Measurements from ENCODE around the gene PYGM. TPM values are rescaled to one million over a fixed set of nuclear protein-coding genes. Genes with fewer than 3 reads are reported as not detected.
A peak's percentile ranks its signal among the peaks of the same experiment; 100 is the strongest.
"Not testable (repeated sequence)": the region's sequence is repeated elsewhere in the genome, so short reads cannot be mapped to it uniquely, and the experiment has no call there.

PYGM gene
- total RNA-seq, 6 donors from 2014 or later: 1.0 to 3.7 (median 1.5) TPM

GRCh38 chr11:64711956-64712362 is 47.8 kb downstream of the PYGM start:
- TF ChIP-seq CTCF (IDR thresholded peaks at IDR 0.05) (no peak), POLR2AphosphoS5 (IDR thresholded peaks at IDR 0.05) (no peak), EP300 (IDR thresholded peaks at IDR 0.05) (no peak), POLR2A (IDR thresholded peaks at IDR 0.05) (no peak)
- no peak overlapping the region for H3K4me3 ChIP-seq
- ATAC-seq (ENCODE audit: low FRiP score in 2 of 2): no peak
- 40 to 50% methylated on average over 17 to 19 of the region's 19 CpGs for WGBS, 2 donors
- H3K4me1 ChIP-seq: peaks cover 15 to 30% (median 15%) of the 10 kb centered on the region in 4 donors
- DNase-seq: peak in 1 of 2 donors; percentile 82
- H3K36me3 ChIP-seq: no peaks in the 10 kb centered on the region
- peaks cover 2 to 57% (median 33%) of the 10 kb centered on the region in 4 donors for H3K27me3 ChIP-seq
- no peaks in the 10 kb centered on the region for H3K9me3 ChIP-seq
- H3K27ac ChIP-seq: no peak overlapping the region

- peaks cover 15 to 30% (median 15%) of the 10 kb centered on the region in 4 donors for H3K4me1 ChIP-seq
- peaks cover 2 to 51% (median 30%) of the 10 kb centered on the region in 4 donors for H3K27me3 ChIP-seq
- H3K4me3 ChIP-seq: no peak overlapping the region
- peak in 1 of 2 donors; percentile 47 for ATAC-seq (ENCODE audit: low FRiP score in 2 of 2)
- TF ChIP-seq POLR2A (IDR thresholded peaks at IDR 0.05) (no peak), POLR2AphosphoS5 (IDR thresholded peaks at IDR 0.05) (no peak), CTCF (IDR thresholded peaks at IDR 0.05) (no peak), EP300 (IDR thresholded peaks at IDR 0.05) (no peak)
- H3K36me3 ChIP-seq: no peaks in the 10 kb centered on the region
- H3K9me3 ChIP-seq: no peaks in the 10 kb centered on the region
- no peak overlapping the region for H3K27ac ChIP-seq
- peak in 1 of 2 donors; percentile 81 for DNase-seq
- WGBS, 2 donors: 23 to 33% methylated on average over 23 to 35 of the region's 46 CpGs
Measured at GRCh38 chr11:64711138-64711955, 48.4 kb downstream of the PYGM start.

GRCh38 chr11:64710418-64711137 is 49.2 kb downstream of the PYGM start:
- WGBS, 2 donors: 35 to 46% methylated on average over 13 of the region's 13 CpGs

GRCh38 chr11:64705501-64705900 is 54.3 kb downstream of the PYGM start:
- no peak overlapping the region for H3K4me3 ChIP-seq
- no peak for DNase-seq

More at GRCh38 chr11:64710418-64711137, 49.2 kb downstream of the PYGM start:
- ATAC-seq (ENCODE audit: low FRiP score in 2 of 2): no peak
- Histone ChIP-seq H3K27ac (no peak overlapping the region), H3K4me3 (no peak overlapping the region), H3K27me3 (peaks cover 2 to 47% (median 30%) of the 10 kb centered on the region in 4 donors), H3K36me3 (no peaks in the 10 kb centered on the region), H3K9me3 (no peaks in the 10 kb centered on the region), H3K4me1 (peaks cover 15 to 30% (median 15%) of the 10 kb centered on the region in 4 donors)
- no peak for DNase-seq
- TF ChIP-seq POLR2A (IDR thresholded peaks at IDR 0.05): no peak
- no peak for TF ChIP-seq POLR2AphosphoS5 (IDR thresholded peaks at IDR 0.05)
- TF ChIP-seq EP300 (IDR thresholded peaks at IDR 0.05): no peak
- TF ChIP-seq CTCF (IDR thresholded peaks at IDR 0.05): no peak

GRCh38 chr11:64703048-64703447 is 56.7 kb downstream of the PYGM start:
- 73 to 82% methylated on average over 2 of the region's 2 CpGs for WGBS, 2 donors
- H3K36me3 ChIP-seq: no peaks in the 10 kb centered on the region
- H3K9me3 ChIP-seq: no peaks in the 10 kb centered on the region
- no peaks in the 10 kb centered on the region for H3K4me1 ChIP-seq
- no peak overlapping the region for H3K4me3 ChIP-seq
- TF ChIP-seq POLR2A (IDR thresholded peaks at IDR 0.05): no peak
- TF ChIP-seq CTCF (IDR thresholded peaks at IDR 0.05): no peak
- TF ChIP-seq POLR2AphosphoS5 (IDR thresholded peaks at IDR 0.05): no peak
- no peak for TF ChIP-seq EP300 (IDR thresholded peaks at IDR 0.05)
- H3K27ac ChIP-seq: no peak overlapping the region
- ATAC-seq (ENCODE audit: low FRiP score in 2 of 2) (no peak), DNase-seq (no peak)
- H3K27me3 ChIP-seq: no peaks in the 10 kb centered on the region

More at GRCh38 chr11:64705501-64705900, 54.3 kb downstream of the PYGM start:
- Histone ChIP-seq H3K9me3 (no peaks in the 10 kb centered on the region), H3K4me1 (no peaks in the 10 kb centered on the region), H3K27ac (no peak overlapping the region), H3K27me3 (peaks cover 0 to 2% (median 0%) of the 10 kb centered on the region in 4 donors), H3K36me3 (no peaks in the 10 kb centered on the region)
- no peak for ATAC-seq (ENCODE audit: low FRiP score in 2 of 2)
- TF ChIP-seq EP300 (IDR thresholded peaks at IDR 0.05) (no peak), POLR2A (IDR thresholded peaks at IDR 0.05) (no peak)
- WGBS, 2 donors: 44 to 57% methylated on average over 2 of the region's 2 CpGs

GRCh38 chr11:64701956-64702355 is 57.8 kb downstream of the PYGM start:
- 85% methylated on average over 4 of the region's 29 CpGs; no CpG with 5 or more reads in 1 of the 2 donors for WGBS, 2 donors
- H3K4me3 ChIP-seq; H3K4me1 ChIP-seq; H3K36me3 ChIP-seq; H3K9me3 ChIP-seq; H3K27ac ChIP-seq; H3K27me3 ChIP-seq; ATAC-seq (ENCODE audit: low FRiP score in 2 of 2): not testable (repeated sequence)
- peak in 1 of 2 donors; percentile 16 for DNase-seq
